AG09319 (cell line): Measurements from ENCODE around the gene LBH.
A peak's percentile ranks its signal among the peaks of the same experiment; 100 is the strongest.

ENCODE experiments used
- DNase-seq: peaks from one replicate; pipeline ENCODE4 v3.0.0-alpha.2; 2010; ENCODE audit warnings: low read depth; ENCODE audit errors: extremely low read depth
- CTCF ChIP-seq: IDR thresholded peaks from 2 replicates; pipeline ENCODE4 v1.5.1; 2011; ENCODE audit warnings: low read depth, mild to moderate bottlenecking, inconsistent platforms, low read length, moderate library complexity

LBH gene

GRCh38 chr2:30271301-30271700 is 40.0 kb downstream of the LBH start:
- no peak for TF ChIP-seq CTCF
- no peak for DNase-seq

- no peak for DNase-seq
- no peak for TF ChIP-seq CTCF
Measured at GRCh38 chr2:30272286-30272685, 41.0 kb downstream of the LBH start.

GRCh38 chr2:30272761-30273573 is 41.6 kb downstream of the LBH start:
- peak; percentile 49 for DNase-seq
- no peak for TF ChIP-seq CTCF

GRCh38 chr2:30273574-30273929 is 42.2 kb downstream of the LBH start:
- no peak for DNase-seq

GRCh38 chr2:30275256-30275655 is 43.9 kb downstream of the LBH start:
- no peak for TF ChIP-seq CTCF
- no peak for DNase-seq

More at GRCh38 chr2:30273574-30273929, 42.2 kb downstream of the LBH start:
- no peak for TF ChIP-seq CTCF

GRCh38 chr2:30276455-30276911 is 45.1 kb downstream of the LBH start:
- DNase-seq, result no peak

GRCh38 chr2:30277582-30277981 is 46.2 kb downstream of the LBH start:
- no peak for DNase-seq
- TF ChIP-seq CTCF, result no peak

More at GRCh38 chr2:30276455-30276911, 45.1 kb downstream of the LBH start:
- TF ChIP-seq CTCF, result no peak
